ENCODE measurements around the gene CWC27. TPM values are rescaled to one million over a fixed set of nuclear protein-coding genes. Genes with fewer than 3 reads are reported as not detected.

The CWC27 gene
- total and polyA plus RNA-seq, 3 donors from 2014 or later, result 12.4 to 22.9 (median 17.5) TPM

DNA sequence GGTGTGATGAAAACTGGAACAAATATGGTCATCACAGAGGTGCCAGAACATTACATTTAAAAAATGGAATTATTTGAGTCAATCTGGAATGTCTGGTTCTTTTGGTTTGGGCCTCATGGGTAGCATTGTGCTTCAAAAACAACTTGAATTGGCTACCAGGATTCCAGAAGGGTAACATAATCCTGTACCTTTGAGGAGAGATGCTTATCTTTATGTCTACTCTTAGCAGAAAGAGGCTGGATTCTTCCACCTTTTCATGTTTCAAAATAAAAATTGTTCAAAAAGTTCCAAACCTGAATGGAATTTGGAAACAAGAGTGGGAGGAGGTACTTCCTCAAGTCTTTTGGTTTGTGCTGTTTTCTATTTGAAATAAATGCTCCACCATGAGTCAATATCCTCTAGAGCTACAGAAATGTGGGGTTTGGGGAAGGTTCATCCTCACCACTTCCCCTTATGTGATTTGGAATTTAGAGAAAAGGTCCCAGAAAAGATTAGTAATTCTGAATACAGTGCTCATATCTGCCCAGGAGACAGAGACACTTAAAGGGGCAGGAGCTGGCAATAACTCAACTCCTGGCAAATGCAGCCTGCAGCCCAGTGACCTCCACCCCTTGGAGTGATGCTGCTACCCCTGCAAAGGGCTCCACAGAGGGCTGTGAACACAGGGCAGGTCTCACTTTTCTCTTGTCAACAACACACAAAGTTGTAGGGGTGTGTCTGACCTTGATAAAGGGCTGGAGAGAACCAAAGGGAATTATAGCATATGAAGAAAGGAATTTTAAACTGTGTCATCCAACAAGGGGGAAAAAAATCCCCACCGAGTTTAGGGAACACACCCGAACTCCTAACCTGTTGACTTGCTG lies 272.8 kb downstream of the CWC27 start:
- no peak for TF ChIP-seq POLR2A (IDR thresholded peaks at IDR 0.05)
- no peak for TF ChIP-seq CTCF (IDR thresholded peaks at IDR 0.05)
- H3K4me3 ChIP-seq, result no peak overlapping the region
- H3K9me3 ChIP-seq, result no peaks in the 10 kb centered on the region
- no peaks in the 10 kb centered on the region for H3K27me3 ChIP-seq
- H3K27ac ChIP-seq, result peak overlapping the region in 1 of 2 donors; percentile 39
- 65 to 76% methylated on average over 2 of the region's 2 CpGs for WGBS, 2 donors
- peaks cover 7% of the 10 kb centered on the region for H3K4me1 ChIP-seq
- DNase-seq, result no peak
- intact Hi-C loops (cut with DNase I; ENCODE audit: low total_unique reads), result no loop called here
- no peaks in the 10 kb centered on the region for H3K36me3 ChIP-seq (ENCODE audit: low read depth, missing control alignments)

DNA sequence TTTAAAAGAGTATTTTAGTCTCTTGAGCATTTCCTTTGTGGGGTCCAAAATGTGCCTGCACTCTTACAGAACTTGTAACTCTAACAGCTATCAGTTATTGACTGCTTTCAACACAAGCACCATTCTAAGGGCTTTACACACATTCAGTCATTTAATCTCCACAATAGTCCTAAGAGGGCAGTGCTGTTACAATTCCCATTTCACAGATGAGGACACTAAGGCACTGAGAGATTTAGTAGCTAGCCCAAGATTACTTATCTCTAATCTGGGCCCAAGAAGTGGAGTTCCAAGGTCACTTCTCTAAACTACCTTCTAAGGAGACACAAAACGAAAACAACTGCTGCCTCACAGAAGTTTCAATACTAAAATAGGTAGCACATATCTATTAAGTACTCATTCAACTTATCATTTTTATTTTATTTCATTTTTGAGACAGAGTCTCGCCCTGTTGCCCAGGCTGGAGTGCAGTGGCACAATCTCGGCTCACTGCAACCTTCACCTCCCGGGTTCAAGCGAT lies 275.2 kb downstream of the CWC27 start:
- no peak for DNase-seq

DNA sequence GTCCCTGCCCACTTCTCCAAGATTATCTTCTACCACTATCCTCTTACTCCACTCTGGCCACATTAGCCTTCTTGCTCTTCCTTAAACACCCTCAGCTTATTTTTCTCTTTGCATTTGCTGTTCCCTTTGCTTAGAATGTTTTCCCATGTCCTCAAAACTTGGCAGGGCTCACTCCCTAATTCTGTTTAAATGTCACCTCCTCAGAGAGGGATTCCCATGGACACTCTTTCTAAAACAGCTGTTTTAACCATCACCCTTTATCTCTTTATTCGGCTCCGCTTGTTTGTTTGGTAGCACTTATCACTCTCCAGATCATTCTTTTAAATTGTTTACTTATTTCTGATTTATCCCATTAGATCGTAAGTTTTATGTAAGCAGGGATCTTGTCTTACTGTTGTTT lies 278.5 kb downstream of the CWC27 start:
- WGBS, 2 donors, result 80 to 85% methylated on average over 3 of the region's 3 CpGs
- Histone ChIP-seq H3K9me3 (no peaks in the 10 kb centered on the region), H3K27me3 (no peaks in the 10 kb centered on the region), H3K36me3 (ENCODE audit: low read depth, missing control alignments) (no peaks in the 10 kb centered on the region), H3K4me3 (no peak overlapping the region), H3K4me1 (no peaks in the 10 kb centered on the region), H3K27ac (no peak overlapping the region)
- intact Hi-C loops (cut with DNase I; ENCODE audit: low total_unique reads), result no loop called here
- no peak for TF ChIP-seq POLR2A (IDR thresholded peaks at IDR 0.05)
- DNase-seq, result no peak

More for the DNA sequence above, 275.2 kb downstream of the CWC27 start:
- intact Hi-C loops (cut with DNase I; ENCODE audit: low total_unique reads), result no loop called here
- no peaks in the 10 kb centered on the region for H3K36me3 ChIP-seq (ENCODE audit: low read depth, missing control alignments)
- no peaks in the 10 kb centered on the region for H3K27me3 ChIP-seq
- TF ChIP-seq POLR2A (IDR thresholded peaks at IDR 0.05) (no peak), CTCF (IDR thresholded peaks at IDR 0.05) (no peak)
- no peak overlapping the region for H3K4me3 ChIP-seq
- H3K4me1 ChIP-seq, result no peaks in the 10 kb centered on the region
- WGBS, 2 donors, result 83 to 92% methylated on average over 5 of the region's 5 CpGs
- H3K9me3 ChIP-seq, result no peaks in the 10 kb centered on the region
- H3K27ac ChIP-seq, result no peak overlapping the region

DNA sequence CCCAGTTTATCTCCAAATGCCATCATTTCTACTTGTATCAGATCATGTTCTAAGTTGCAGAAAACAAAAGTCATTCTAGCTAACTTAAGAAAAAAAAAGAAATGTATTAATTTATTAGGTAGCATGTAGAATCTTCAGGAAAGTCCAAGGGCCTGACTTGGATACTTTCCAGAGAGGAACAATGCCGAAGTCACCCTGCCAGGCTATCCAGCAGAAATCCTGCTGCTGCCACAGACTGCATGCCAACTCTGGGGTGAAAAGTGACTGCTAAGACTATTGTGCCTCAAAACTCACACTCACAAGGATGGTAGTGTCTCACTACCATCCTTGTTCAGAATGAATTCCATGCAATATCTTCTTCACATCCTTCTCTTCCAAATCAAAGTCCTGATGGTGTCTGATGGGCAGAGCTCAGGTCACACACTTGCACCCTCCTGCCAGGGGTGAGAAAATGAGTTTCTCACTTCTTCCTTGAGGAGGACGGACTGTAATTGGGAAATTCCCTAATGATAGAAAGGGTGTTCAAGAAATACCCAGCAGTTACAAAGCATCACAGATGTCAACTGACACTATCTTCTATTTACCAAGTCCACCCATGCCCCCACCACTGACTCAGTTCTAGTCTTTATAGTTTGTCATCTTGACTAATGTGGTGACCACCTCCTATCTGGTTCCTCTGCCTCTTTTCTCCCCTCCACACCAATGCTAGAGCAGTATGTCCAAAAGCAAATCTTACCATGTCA lies 279.4 kb downstream of the CWC27 start:
- intact Hi-C loops (cut with DNase I; ENCODE audit: low total_unique reads), result no loop called here

More for the DNA sequence above, 279.4 kb downstream of the CWC27 start:
- Histone ChIP-seq H3K27me3 (no peaks in the 10 kb centered on the region), H3K4me3 (no peak overlapping the region), H3K36me3 (ENCODE audit: low read depth, missing control alignments) (no peaks in the 10 kb centered on the region), H3K27ac (no peak overlapping the region), H3K9me3 (no peaks in the 10 kb centered on the region), H3K4me1 (no peaks in the 10 kb centered on the region)
- DNase-seq, result no peak
- TF ChIP-seq POLR2A (IDR thresholded peaks at IDR 0.05), result no peak
- TF ChIP-seq CTCF (IDR thresholded peaks at IDR 0.05), result no peak
- WGBS, 2 donors, result 72 to 79% methylated on average over 2 of the region's 2 CpGs

All from testis (tissue), 3 donors.